VCaP (cell line): ENCODE measurements around the gene USP15.
"Not testable (repeated sequence)": the region's sequence is repeated elsewhere in the genome, so short reads cannot be mapped to it uniquely, and the experiment has no call there.

ENCODE experiments used
- H3K27ac ChIP-seq: fragments of 450-650 bp; 2 replicates; pipeline ENCODE4 v1.5.1; 2017
- CTCF ChIP-seq: fragments of 450-650 bp; conservative IDR thresholded peaks from 2 replicates; pipeline ENCODE4 v1.5.1; 2017; ENCODE audit warnings: mild to moderate bottlenecking, moderate library complexity

The USP15 gene

GRCh38 chr12:62446754-62447452 is 186.7 kb downstream of the USP15 start:
- peak overlapping the region; percentile 43 for H3K27ac ChIP-seq
- TF ChIP-seq CTCF: no peak

GRCh38 chr12:62448436-62448835 is 188.2 kb downstream of the USP15 start:
- H3K27ac ChIP-seq: no peak overlapping the region
- no peak for TF ChIP-seq CTCF

DNA sequence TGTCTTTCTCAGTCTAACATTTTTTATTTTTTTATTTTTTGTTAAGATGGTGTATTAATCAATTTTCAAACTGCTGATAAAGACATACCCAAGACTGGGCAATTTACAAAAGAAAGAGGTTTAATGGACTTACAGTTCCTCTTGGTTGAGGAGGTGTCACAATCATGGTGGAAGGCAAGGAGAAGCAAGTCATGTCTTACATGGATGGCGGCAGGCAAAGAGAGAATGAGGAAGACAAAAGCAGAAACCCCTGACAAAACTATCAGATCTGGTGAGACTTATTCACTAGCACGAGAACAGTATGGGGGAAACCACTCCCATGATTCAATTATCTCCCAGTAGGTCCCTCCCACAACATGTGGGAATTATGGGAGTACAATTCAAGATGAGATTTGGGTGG is 195.2 kb downstream of the USP15 start:
- not testable (repeated sequence) for H3K27ac ChIP-seq

DNA sequence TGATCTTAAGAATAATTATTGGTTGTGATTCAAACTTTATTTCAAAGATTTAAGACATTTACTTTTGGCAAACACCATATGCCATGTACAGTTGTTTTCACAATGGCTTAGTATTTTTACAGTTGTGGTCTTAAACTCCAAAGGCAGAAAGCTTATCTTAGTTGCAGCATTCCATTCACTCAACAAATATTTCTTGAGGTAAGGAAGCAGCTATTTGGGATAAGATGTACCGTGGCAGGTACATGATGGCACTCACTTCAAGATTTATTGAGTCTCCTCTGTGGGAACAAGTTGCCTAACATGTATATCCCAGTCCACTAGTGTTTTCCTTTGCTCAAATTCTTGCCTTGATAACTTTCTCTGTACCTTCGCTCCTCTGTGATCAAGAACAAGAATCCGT is 198.4 kb downstream of the USP15 start:
- TF ChIP-seq CTCF: no peak
- H3K27ac ChIP-seq: no peak overlapping the region

GRCh38 chr12:62459976-62460375 is 199.8 kb downstream of the USP15 start:
- no peak overlapping the region for H3K27ac ChIP-seq
- TF ChIP-seq CTCF: no peak

DNA sequence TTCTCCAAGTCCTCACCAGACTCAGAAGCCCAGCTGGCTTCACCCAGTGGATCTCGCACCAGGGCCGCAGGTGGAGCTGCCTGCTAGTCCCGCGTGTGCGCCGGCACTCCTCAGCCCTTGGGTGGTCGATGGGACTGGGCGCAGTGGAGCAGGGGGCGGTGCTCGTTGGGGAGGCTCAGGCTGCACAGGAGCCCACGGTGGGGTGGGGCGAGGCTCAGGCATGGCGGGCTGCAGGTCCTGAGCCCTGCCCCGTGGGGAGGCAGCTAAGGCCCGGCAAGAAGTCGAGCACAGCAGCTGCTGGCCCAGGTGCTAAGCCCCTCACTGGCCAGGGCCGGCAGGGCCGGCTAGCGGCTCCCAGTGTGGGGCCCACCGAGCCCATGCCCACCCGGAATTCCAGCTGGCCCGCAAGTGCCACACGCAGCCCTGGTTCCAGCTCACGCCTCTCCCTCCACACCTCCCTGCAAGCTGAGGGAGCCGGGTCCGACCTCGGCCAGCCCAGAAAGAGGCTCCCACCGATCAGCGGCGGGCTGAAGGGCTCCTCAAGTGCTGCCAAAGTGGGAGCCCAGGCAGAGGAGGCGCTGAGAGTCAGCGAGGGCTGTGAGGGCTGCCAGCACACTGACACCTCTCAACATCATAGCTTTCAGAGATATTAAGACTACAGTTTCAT is 201.1 kb downstream of the USP15 start:
- H3K27ac ChIP-seq: not testable (repeated sequence)

DNA sequence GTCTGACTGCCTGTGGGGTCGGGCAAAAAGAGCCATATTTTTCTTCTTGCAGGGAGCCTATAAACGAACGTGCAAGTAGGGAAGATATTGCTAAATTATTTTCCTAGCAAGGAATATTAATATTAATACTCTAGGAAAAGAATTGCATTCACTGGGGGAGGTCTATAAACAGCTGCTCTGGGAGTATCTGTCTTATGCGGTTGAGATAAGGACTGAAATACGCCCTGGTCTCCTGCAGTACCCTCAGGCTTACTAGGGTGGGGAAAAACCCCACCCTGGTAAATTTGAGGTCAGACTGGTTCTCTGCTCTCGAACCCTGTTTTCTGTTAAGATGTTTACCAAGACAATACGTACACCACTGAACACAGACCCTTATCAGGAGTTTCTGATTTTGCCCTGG is 203.0 kb downstream of the USP15 start:
- not testable (repeated sequence) for H3K27ac ChIP-seq
